Measurements from ENCODE around the gene GOLGA8S.
"Not testable (repeated sequence)": the region's sequence is repeated elsewhere in the genome, so short reads cannot be mapped to it uniquely, and the experiment has no call there.

Gene GOLGA8S

GRCh38 chr15:23374226-23374625 is 19.7 kb downstream of the GOLGA8S start:
- H3K27me3 ChIP-seq (ENCODE audit: control insufficient read depth in 1 of 2, insufficient read depth in 1 of 2, low read length in 2 of 2); H3K23ac ChIP-seq (ENCODE audit: low read length in 2 of 2); H2BK15ac ChIP-seq (ENCODE audit: low read depth, poor library complexity, severe bottlenecking); H3K14ac ChIP-seq (ENCODE audit: low read length in 2 of 2); H4K91ac ChIP-seq (ENCODE audit: low read length); DNase-seq; H3K4me2 ChIP-seq (ENCODE audit: low read length, poor library complexity, severe bottlenecking); H3K4me3 ChIP-seq (ENCODE audit: insufficient read depth in 1 of 2, low read depth in 1 of 2, low read length in 2 of 2); H3K27ac ChIP-seq (ENCODE audit: low read length, poor library complexity, severe bottlenecking); H2BK12ac ChIP-seq (ENCODE audit: low read length in 2 of 2); H4K8ac ChIP-seq (ENCODE audit: low read length); H3K4ac ChIP-seq (ENCODE audit: low read depth in 1 of 2, low read length in 2 of 2); H3K4me1 ChIP-seq (ENCODE audit: control insufficient read depth, insufficient read depth, low read depth, low read length); H2AK5ac ChIP-seq (ENCODE audit: low read length, severe bottlenecking); H2AFZ ChIP-seq (ENCODE audit: low read depth, low read length); H3K18ac ChIP-seq (ENCODE audit: low read depth in 1 of 2, low read length in 2 of 2); H3K9ac ChIP-seq (ENCODE audit: low read length); H2BK5ac ChIP-seq (ENCODE audit: low read depth, low read length, poor library complexity, severe bottlenecking); H2BK120ac ChIP-seq (ENCODE audit: low read depth, low read length); H3K36me3 ChIP-seq (ENCODE audit: control insufficient read depth in 1 of 2, insufficient read depth in 2 of 2, low read depth in 1 of 2, low read length in 2 of 2); H3K79me1 ChIP-seq (replicated peaks; ENCODE audit: low read length, poor library complexity, severe bottlenecking); H3K9me3 ChIP-seq (ENCODE audit: control insufficient read depth, low read length): not testable (repeated sequence)
- 84% methylated on average over 11 of the region's 11 CpGs for WGBS

- not testable (repeated sequence) for H4K91ac ChIP-seq (ENCODE audit: low read length); H2BK15ac ChIP-seq (ENCODE audit: low read depth, poor library complexity, severe bottlenecking); H2AK5ac ChIP-seq (ENCODE audit: low read length, severe bottlenecking); H3K18ac ChIP-seq (ENCODE audit: low read depth in 1 of 2, low read length in 2 of 2); H3K27me3 ChIP-seq (ENCODE audit: control insufficient read depth in 1 of 2, insufficient read depth in 1 of 2, low read length in 2 of 2); H3K4me3 ChIP-seq (ENCODE audit: insufficient read depth in 1 of 2, low read depth in 1 of 2, low read length in 2 of 2); H3K36me3 ChIP-seq (ENCODE audit: control insufficient read depth in 1 of 2, insufficient read depth in 2 of 2, low read depth in 1 of 2, low read length in 2 of 2); H3K14ac ChIP-seq (ENCODE audit: low read length in 2 of 2); DNase-seq; H3K23ac ChIP-seq (ENCODE audit: low read length in 2 of 2); H3K79me1 ChIP-seq (replicated peaks; ENCODE audit: low read length, poor library complexity, severe bottlenecking); H2BK120ac ChIP-seq (ENCODE audit: low read depth, low read length); H3K27ac ChIP-seq (ENCODE audit: low read length, poor library complexity, severe bottlenecking); H2BK5ac ChIP-seq (ENCODE audit: low read depth, low read length, poor library complexity, severe bottlenecking); H3K4me1 ChIP-seq (ENCODE audit: control insufficient read depth, insufficient read depth, low read depth, low read length); H3K9ac ChIP-seq (ENCODE audit: low read length); H3K4me2 ChIP-seq (ENCODE audit: low read length, poor library complexity, severe bottlenecking); H2BK12ac ChIP-seq (ENCODE audit: low read length in 2 of 2); H3K9me3 ChIP-seq (ENCODE audit: control insufficient read depth, low read length); H3K4ac ChIP-seq (ENCODE audit: low read depth in 1 of 2, low read length in 2 of 2); H4K8ac ChIP-seq (ENCODE audit: low read length); H2AFZ ChIP-seq (ENCODE audit: low read depth, low read length)
- 90% methylated on average over 13 of the region's 13 CpGs for whole genome bisulfite sequencing
These were observed 24.4 kb downstream of the GOLGA8S start for GRCh38 chr15:23378946-23379345.

GRCh38 chr15:23380700-23381099 is 26.2 kb downstream of the GOLGA8S start:
- H3K9ac ChIP-seq (ENCODE audit: low read length); H2BK12ac ChIP-seq (ENCODE audit: low read length in 2 of 2); H3K27ac ChIP-seq (ENCODE audit: low read length, poor library complexity, severe bottlenecking); H3K23ac ChIP-seq (ENCODE audit: low read length in 2 of 2); H2BK120ac ChIP-seq (ENCODE audit: low read depth, low read length); H2AFZ ChIP-seq (ENCODE audit: low read depth, low read length); H3K18ac ChIP-seq (ENCODE audit: low read depth in 1 of 2, low read length in 2 of 2); H3K4me3 ChIP-seq (ENCODE audit: insufficient read depth in 1 of 2, low read depth in 1 of 2, low read length in 2 of 2); H2BK5ac ChIP-seq (ENCODE audit: low read depth, low read length, poor library complexity, severe bottlenecking); DNase-seq; H3K14ac ChIP-seq (ENCODE audit: low read length in 2 of 2); H4K8ac ChIP-seq (ENCODE audit: low read length); H3K4ac ChIP-seq (ENCODE audit: low read depth in 1 of 2, low read length in 2 of 2); H3K36me3 ChIP-seq (ENCODE audit: control insufficient read depth in 1 of 2, insufficient read depth in 2 of 2, low read depth in 1 of 2, low read length in 2 of 2); H2AK5ac ChIP-seq (ENCODE audit: low read length, severe bottlenecking); H4K91ac ChIP-seq (ENCODE audit: low read length); H3K4me1 ChIP-seq (ENCODE audit: control insufficient read depth, insufficient read depth, low read depth, low read length); H3K9me3 ChIP-seq (ENCODE audit: control insufficient read depth, low read length); H3K79me1 ChIP-seq (replicated peaks; ENCODE audit: low read length, poor library complexity, severe bottlenecking); H3K4me2 ChIP-seq (ENCODE audit: low read length, poor library complexity, severe bottlenecking); H2BK15ac ChIP-seq (ENCODE audit: low read depth, poor library complexity, severe bottlenecking): not testable (repeated sequence)
- 66% methylated on average over 4 of the region's 4 CpGs for WGBS
- H3K27me3 ChIP-seq (ENCODE audit: control insufficient read depth in 1 of 2, insufficient read depth in 1 of 2, low read length in 2 of 2), result peaks cover 0 to 14% of the 10 kb centered on the region in 2 experiments

GRCh38 chr15:23381192-23381591 is 26.6 kb downstream of the GOLGA8S start:
- not testable (repeated sequence) for H2BK5ac ChIP-seq (ENCODE audit: low read depth, low read length, poor library complexity, severe bottlenecking); H3K23ac ChIP-seq (ENCODE audit: low read length in 2 of 2); H3K9ac ChIP-seq (ENCODE audit: low read length); H4K91ac ChIP-seq (ENCODE audit: low read length); H2BK12ac ChIP-seq (ENCODE audit: low read length in 2 of 2); H3K4me2 ChIP-seq (ENCODE audit: low read length, poor library complexity, severe bottlenecking); H3K4me1 ChIP-seq (ENCODE audit: control insufficient read depth, insufficient read depth, low read depth, low read length); H2AFZ ChIP-seq (ENCODE audit: low read depth, low read length); H3K4ac ChIP-seq (ENCODE audit: low read depth in 1 of 2, low read length in 2 of 2); H3K79me1 ChIP-seq (replicated peaks; ENCODE audit: low read length, poor library complexity, severe bottlenecking); H4K8ac ChIP-seq (ENCODE audit: low read length); H3K14ac ChIP-seq (ENCODE audit: low read length in 2 of 2); DNase-seq; H3K27ac ChIP-seq (ENCODE audit: low read length, poor library complexity, severe bottlenecking); H3K18ac ChIP-seq (ENCODE audit: low read depth in 1 of 2, low read length in 2 of 2); H2AK5ac ChIP-seq (ENCODE audit: low read length, severe bottlenecking); H2BK15ac ChIP-seq (ENCODE audit: low read depth, poor library complexity, severe bottlenecking); H2BK120ac ChIP-seq (ENCODE audit: low read depth, low read length); H3K36me3 ChIP-seq (ENCODE audit: control insufficient read depth in 1 of 2, insufficient read depth in 2 of 2, low read depth in 1 of 2, low read length in 2 of 2); H3K9me3 ChIP-seq (ENCODE audit: control insufficient read depth, low read length)
- 51% methylated on average over 7 of the region's 7 CpGs for WGBS
- peaks cover 0 to 19% of the 10 kb centered on the region in 2 experiments for H3K27me3 ChIP-seq (ENCODE audit: control insufficient read depth in 1 of 2, insufficient read depth in 1 of 2, low read length in 2 of 2)
- H3K4me3 ChIP-seq (ENCODE audit: insufficient read depth in 1 of 2, low read depth in 1 of 2, low read length in 2 of 2), result peak overlapping the region in 1 of 2 experiments; percentile 39
